ENCODE data around the gene SPPL3.

Gene SPPL3

DNA sequence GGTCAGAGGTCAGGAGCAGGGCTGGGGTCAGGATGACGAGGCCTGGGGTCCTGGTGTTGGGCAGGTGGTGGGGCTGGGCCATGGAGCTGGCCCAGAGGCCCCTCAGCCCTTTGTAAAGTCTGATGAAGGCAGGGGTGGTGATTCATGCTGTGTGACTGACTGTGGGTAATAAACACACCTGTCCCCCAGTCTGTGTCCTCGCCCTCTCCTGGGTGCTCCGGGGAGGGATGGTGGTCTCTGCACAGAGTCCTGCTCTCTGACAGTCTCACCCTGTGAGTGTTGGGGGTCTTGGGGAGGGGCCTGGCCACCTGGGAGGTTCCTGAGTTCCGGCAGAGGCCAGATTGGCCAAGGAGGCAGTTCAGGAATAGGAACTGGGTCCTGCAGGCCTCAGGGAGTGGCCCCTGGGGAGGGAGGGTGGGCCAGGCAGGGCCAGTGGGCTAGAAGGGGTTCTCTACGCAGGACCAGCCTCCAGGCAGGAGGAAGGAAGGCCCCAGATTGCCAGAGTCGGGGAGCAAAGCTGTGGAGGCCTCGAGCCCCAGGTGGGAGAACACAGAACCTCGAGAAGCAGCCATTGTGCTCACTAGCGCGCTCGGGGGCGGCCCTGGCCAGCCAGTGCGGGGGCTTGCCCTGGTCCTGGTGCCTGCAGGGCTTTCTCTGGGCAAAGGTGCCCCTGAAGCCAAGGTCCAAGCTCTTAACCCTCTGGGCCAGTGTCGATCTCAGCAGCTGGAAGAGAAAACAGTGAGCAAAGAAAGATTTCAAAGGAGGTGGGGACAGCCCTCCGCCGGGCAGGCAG lies 164.1 kb downstream of the SPPL3 start:
- Histone ChIP-seq H3K36me3 (peaks cover 35% of the 10 kb centered on the region), H3K9me3 (no peaks in the 10 kb centered on the region), H3K4me3 (ENCODE audit: low read depth in 1 of 2, low read length in 1 of 2) (no peak overlapping the region), H3K27me3 (no peaks in the 10 kb centered on the region), H3K27ac (no peak overlapping the region), H3K4me1 (ENCODE audit: control insufficient read depth in 1 of 2, insufficient read depth in 1 of 2, low read depth in 1 of 2, low read length in 1 of 2) (no peaks in the 10 kb centered on the region)
- TF ChIP-seq, protein P1, sequence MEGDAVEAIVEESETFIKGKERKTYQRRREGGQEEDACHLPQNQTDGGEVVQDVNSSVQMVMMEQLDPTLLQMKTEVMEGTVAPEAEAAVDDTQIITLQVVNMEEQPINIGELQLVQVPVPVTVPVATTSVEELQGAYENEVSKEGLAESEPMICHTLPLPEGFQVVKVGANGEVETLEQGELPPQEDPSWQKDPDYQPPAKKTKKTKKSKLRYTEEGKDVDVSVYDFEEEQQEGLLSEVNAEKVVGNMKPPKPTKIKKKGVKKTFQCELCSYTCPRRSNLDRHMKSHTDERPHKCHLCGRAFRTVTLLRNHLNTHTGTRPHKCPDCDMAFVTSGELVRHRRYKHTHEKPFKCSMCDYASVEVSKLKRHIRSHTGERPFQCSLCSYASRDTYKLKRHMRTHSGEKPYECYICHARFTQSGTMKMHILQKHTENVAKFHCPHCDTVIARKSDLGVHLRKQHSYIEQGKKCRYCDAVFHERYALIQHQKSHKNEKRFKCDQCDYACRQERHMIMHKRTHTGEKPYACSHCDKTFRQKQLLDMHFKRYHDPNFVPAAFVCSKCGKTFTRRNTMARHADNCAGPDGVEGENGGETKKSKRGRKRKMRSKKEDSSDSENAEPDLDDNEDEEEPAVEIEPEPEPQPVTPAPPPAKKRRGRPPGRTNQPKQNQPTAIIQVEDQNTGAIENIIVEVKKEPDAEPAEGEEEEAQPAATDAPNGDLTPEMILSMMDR (IDR thresholded peaks at IDR 0.05), result no peak

DNA sequence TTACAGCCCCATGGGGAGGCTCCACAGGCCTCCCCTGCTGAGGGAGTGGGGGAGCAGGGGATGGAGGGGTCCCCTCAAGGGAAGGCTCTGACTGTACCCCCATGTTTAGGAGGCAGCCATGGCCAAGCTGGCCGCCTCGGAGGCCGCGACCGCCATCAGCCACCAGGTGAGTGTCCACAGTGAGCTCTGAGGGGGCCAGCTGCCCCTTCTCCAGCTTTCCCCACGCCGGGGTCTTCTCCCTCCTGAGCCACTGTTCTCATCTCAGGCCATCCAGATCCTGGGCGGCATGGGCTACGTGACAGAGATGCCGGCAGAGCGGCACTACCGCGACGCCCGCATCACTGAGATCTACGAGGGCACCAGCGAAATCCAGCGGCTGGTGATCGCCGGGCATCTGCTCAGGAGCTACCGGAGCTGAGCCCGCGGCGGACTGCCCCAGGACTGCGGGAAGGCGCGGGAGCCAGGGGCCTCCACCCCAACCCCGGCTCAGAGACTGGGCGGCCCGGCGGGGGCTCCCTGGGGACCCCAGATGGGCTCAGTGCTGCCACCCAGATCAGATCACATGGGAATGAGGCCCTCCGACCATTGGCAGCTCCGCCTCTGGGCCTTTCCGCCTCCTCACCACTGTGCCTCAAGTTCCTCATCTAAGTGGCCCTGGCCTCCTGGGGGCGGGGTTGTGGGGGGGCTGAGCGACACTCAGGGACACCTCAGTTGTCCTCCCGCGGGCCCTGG lies 165.0 kb downstream of the SPPL3 start:
- TF ChIP-seq, protein P1 (IDR thresholded peaks at IDR 0.05), result no peak
- peaks cover 35% of the 10 kb centered on the region for H3K36me3 ChIP-seq
- H3K4me1 ChIP-seq (ENCODE audit: control insufficient read depth in 1 of 2, insufficient read depth in 1 of 2, low read depth in 1 of 2, low read length in 1 of 2), result no peaks in the 10 kb centered on the region
- H3K27me3 ChIP-seq, result no peaks in the 10 kb centered on the region
- H3K4me3 ChIP-seq (ENCODE audit: low read depth in 1 of 2, low read length in 1 of 2), result no peak overlapping the region
- H3K9me3 ChIP-seq, result no peaks in the 10 kb centered on the region
- no peak overlapping the region for H3K27ac ChIP-seq

DNA sequence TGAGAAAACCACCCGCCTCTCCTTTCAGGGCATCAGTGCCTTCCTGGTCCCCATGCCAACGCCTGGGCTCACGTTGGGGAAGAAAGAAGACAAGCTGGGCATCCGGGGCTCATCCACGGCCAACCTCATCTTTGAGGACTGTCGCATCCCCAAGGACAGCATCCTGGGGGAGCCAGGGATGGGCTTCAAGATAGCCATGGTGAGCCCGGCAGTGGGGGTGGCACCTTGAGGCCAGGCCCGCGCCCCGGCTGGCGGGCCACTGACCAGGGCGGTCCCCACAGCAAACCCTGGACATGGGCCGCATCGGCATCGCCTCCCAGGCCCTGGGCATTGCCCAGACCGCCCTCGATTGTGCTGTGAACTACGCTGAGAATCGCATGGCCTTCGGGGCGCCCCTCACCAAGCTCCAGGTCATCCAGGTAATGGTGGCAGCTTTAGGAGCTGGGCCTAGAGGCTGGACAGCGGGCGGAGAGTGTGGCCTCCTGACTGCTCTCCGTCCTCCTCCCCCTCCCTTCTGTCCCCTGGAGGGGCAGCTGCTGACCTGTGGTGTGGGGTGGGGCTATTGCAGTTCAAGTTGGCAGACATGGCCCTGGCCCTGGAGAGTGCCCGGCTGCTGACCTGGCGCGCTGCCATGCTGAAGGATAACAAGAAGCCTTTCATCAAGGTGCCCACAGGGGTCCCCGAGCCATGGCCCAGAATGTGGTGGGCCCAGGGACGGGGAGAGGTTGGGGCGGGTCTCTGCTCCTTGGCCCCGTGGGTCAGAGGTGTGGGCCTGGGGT lies 165.7 kb downstream of the SPPL3 start:
- Histone ChIP-seq H3K4me1 (ENCODE audit: control insufficient read depth in 1 of 2, insufficient read depth in 1 of 2, low read depth in 1 of 2, low read length in 1 of 2) (no peaks in the 10 kb centered on the region), H3K4me3 (ENCODE audit: low read depth in 1 of 2, low read length in 1 of 2) (no peak overlapping the region), H3K27me3 (no peaks in the 10 kb centered on the region), H3K36me3 (peaks cover 35% of the 10 kb centered on the region), H3K9me3 (no peaks in the 10 kb centered on the region), H3K27ac (no peak overlapping the region)
- TF ChIP-seq, protein P1 (IDR thresholded peaks at IDR 0.05), result no peak

DNA sequence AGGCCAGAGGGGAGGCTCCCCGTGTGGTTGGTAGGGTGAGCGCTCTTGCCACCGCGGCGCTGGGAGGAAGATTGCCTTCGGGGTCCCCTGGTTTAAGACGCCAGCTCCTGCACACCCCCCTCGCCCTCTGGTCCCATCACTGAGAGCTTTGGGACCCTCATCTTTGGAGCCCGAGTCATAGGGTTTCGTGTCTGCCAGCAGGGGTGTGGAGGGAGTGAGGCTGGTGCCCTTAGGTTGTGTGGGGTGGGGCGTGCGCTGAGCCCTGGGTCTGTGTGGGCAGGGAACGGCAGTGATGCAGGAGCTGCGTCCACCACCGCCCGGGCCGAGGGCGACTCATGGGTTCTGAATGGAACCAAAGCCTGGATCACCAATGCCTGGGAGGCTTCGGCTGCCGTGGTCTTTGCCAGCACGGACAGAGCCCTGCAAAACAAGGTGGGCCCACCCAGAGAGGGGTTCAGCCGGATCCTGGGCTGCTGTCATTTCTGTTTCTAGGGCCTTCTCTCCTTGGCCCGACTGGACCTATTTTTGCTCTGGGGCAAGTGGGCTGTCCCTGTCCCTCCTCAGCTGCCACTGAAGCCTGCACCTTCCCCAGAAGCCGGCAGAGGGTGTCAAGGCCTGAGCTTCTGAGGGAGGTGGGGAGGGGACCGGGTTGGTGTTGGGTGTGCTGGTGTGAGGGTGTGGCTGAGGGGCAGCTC lies 166.5 kb downstream of the SPPL3 start:
- no peaks in the 10 kb centered on the region for H3K4me1 ChIP-seq (ENCODE audit: control insufficient read depth in 1 of 2, insufficient read depth in 1 of 2, low read depth in 1 of 2, low read length in 1 of 2)
- no peak overlapping the region for H3K27ac ChIP-seq
- H3K9me3 ChIP-seq, result no peaks in the 10 kb centered on the region
- no peak overlapping the region for H3K4me3 ChIP-seq (ENCODE audit: low read depth in 1 of 2, low read length in 1 of 2)
- peaks cover 35% of the 10 kb centered on the region for H3K36me3 ChIP-seq
- H3K27me3 ChIP-seq, result no peaks in the 10 kb centered on the region
- TF ChIP-seq, protein P1 (IDR thresholded peaks at IDR 0.05), result no peak

All from neutrophil (primary cell).